ENCODE results near the gene PTPN1.
A peak's percentile ranks its signal among the peaks of the same experiment; 100 is the strongest.

Gene PTPN1

DNA sequence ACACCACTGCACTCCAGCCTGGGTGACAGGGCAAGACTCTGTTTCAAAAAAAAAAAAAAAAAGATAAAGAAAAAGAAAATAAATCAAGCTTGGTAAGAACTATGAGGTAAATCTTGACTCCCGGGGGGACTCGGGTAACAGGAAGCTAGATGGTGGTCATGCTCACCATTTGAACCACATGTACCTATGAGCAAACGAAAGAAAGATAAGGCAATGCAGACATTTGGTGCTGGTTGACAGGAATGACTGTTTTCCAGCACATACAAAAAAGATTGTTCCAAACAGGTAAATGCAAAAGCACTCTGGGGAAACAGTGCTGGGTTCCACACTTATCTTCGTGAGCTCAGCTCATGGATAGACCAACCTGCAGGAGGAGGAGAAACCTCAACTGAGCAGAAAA lies 22.8 kb upstream of the PTPN1 start:
- DNase-seq, result no peak
- H3K36me3 ChIP-seq, result no peaks in the 10 kb centered on the region
- no peak overlapping the region for H3K27ac ChIP-seq
- TF ChIP-seq, protein P1, sequence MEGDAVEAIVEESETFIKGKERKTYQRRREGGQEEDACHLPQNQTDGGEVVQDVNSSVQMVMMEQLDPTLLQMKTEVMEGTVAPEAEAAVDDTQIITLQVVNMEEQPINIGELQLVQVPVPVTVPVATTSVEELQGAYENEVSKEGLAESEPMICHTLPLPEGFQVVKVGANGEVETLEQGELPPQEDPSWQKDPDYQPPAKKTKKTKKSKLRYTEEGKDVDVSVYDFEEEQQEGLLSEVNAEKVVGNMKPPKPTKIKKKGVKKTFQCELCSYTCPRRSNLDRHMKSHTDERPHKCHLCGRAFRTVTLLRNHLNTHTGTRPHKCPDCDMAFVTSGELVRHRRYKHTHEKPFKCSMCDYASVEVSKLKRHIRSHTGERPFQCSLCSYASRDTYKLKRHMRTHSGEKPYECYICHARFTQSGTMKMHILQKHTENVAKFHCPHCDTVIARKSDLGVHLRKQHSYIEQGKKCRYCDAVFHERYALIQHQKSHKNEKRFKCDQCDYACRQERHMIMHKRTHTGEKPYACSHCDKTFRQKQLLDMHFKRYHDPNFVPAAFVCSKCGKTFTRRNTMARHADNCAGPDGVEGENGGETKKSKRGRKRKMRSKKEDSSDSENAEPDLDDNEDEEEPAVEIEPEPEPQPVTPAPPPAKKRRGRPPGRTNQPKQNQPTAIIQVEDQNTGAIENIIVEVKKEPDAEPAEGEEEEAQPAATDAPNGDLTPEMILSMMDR (IDR thresholded peaks at IDR 0.05), result no peak
- no peak overlapping the region for H3K4me3 ChIP-seq
- H3K9me3 ChIP-seq, result no peaks in the 10 kb centered on the region
- peaks cover 0 to 8% (median 2%) of the 10 kb centered on the region in 4 donors for H3K4me1 ChIP-seq
- no peaks in the 10 kb centered on the region for H3K27me3 ChIP-seq
- intact Hi-C loops (cut with DNase I; ENCODE audit: low total_unique reads), result loop anchor here (10.0 kb wide), 1 partner anchor 247 kb away; the partner anchor contains the start of gene PARD6B

DNA sequence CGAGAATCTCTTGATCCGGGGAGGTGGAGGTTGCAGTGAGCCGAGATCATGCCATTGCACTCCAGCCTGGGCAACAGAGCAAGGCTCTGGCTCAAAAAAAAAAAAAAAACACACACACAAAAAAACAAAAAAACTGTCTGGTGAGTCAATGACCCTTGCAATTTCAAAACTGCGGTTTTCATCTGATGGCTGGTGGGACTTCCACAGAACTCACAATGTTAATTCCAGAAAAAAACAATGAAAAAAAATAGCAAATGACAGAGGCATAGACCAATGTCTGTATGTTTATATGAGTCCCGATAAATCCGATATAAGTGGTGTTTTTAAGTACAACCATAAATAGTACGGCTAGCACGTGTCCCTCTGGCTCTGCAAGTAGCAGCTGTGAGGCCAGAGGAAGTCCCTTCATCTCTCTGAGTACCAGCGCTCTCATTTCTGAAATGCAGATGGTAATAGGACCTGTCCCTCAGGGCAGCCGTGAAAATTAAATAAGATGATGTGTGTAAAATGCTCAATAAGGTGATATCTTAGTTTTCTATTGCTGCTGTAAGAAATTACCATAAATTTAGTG lies 21.9 kb upstream of the PTPN1 start:
- H3K4me1 ChIP-seq, result peaks cover 0 to 4% (median 2%) of the 10 kb centered on the region in 4 donors
- TF ChIP-seq, protein P1 (IDR thresholded peaks at IDR 0.05), result no peak

DNA sequence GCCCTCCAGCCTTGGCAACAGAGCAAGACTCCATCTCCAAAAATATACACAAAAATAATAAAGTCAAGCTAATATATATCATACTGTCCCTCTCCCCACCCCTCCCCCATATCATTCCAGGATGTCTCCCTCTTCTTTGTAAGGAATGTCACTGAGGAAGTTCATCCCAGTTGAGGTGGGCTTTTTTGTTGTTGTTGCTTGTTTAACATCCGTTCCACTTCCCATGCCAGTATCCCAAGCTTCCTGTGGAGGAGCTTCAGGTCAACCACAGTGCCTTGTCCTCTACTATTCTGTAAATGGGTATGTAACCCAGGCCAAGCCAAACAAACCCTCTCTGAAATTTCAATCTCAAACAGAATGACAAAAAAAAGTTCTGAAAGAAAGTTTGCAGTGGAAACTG lies 19.0 kb upstream of the PTPN1 start:
- H3K27me3 ChIP-seq, result peaks cover 0 to 3% of the 10 kb centered on the region in 2 donors
- intact Hi-C loops (cut with DNase I; ENCODE audit: low total_unique reads), result no loop called here

More for the DNA sequence above, 21.9 kb upstream of the PTPN1 start:
- DNase-seq, result no peak
- Histone ChIP-seq H3K4me3 (no peak overlapping the region), H3K36me3 (no peaks in the 10 kb centered on the region), H3K27me3 (no peaks in the 10 kb centered on the region), H3K27ac (no peak overlapping the region), H3K9me3 (no peaks in the 10 kb centered on the region)
- intact Hi-C loops (cut with DNase I; ENCODE audit: low total_unique reads), result loop anchor here (10.0 kb wide), 1 partner anchor 246 kb away; the partner anchor contains the start of gene PARD6B

DNA sequence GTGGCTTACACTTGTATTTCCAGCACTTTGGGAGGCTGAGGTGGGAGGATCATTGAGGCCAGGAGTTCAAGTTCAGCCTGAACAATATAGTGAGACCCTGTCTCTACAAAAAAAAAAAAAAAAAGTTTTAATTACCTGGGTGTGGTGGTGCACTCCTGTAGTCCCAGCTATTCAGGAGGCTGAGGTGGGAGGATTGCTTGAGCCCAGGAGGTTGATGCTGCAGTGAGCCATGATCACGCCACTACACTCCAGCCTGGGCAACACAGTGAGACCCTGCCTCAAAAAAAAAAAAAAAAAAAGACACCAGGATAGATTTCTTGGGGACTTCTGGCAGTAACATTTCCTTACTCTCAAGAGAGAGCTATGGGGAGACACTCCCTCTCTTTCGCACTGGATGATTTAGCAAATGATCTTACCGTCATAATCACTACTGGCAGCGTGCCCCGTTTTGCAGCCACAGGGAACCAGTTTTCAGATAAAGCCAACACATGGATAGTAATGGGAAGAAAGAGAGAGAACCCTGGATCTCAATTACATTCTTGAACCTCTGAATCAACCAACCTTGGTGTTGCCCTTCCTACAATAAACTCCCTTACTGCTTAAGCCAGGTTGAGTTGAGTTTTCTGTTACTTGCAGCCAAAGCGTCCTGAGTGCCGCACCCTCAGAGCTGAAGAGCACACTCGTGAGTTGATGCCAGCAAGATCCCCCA lies 18.1 kb upstream of the PTPN1 start:
- Histone ChIP-seq H3K36me3 (no peaks in the 10 kb centered on the region), H3K9me3 (no peaks in the 10 kb centered on the region), H3K4me3 (no peak overlapping the region), H3K4me1 (no peaks in the 10 kb centered on the region), H3K27me3 (peaks cover 0 to 3% of the 10 kb centered on the region in 2 donors), H3K27ac (no peak overlapping the region)
- TF ChIP-seq, protein P1 (IDR thresholded peaks at IDR 0.05), result no peak
- DNase-seq, result peak in 1 of 2 donors; percentile 28
- intact Hi-C loops (cut with DNase I; ENCODE audit: low total_unique reads), result no loop called here

More for the DNA sequence above, 19.0 kb upstream of the PTPN1 start:
- Histone ChIP-seq H3K4me3 (no peak overlapping the region), H3K9me3 (no peaks in the 10 kb centered on the region), H3K4me1 (no peaks in the 10 kb centered on the region), H3K27ac (no peak overlapping the region), H3K36me3 (no peaks in the 10 kb centered on the region)
- no peak for DNase-seq
- TF ChIP-seq, protein P1 (IDR thresholded peaks at IDR 0.05), result no peak

DNA sequence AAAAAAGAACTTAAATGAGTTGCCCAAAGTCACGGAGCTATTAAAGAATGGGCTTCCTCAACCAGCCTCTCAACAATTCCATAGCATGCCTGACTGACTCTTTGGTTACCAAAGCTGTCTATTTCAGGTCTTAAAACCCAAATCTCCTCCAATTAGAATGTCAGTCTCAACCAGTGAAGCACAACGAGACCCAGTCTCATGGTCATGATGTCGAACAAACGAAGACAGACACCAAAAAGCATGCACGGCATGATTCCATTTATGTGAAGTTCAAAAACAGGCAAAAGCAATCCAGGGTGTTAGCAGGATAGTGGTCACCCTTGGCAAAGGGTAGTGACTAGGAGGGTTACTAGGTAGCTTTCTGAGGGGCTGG lies 16.3 kb upstream of the PTPN1 start:
- no peaks in the 10 kb centered on the region for H3K4me1 ChIP-seq
- H3K27ac ChIP-seq, result no peak overlapping the region
- peaks cover 0 to 3% of the 10 kb centered on the region in 2 donors for H3K27me3 ChIP-seq
- TF ChIP-seq, protein P1 (IDR thresholded peaks at IDR 0.05), result no peak
- no peak overlapping the region for H3K4me3 ChIP-seq
- no peaks in the 10 kb centered on the region for H3K9me3 ChIP-seq
- DNase-seq, result no peak
- no peaks in the 10 kb centered on the region for H3K36me3 ChIP-seq
- intact Hi-C loops (cut with DNase I; ENCODE audit: low total_unique reads), result no loop called here
